NT2/D1 (cell line): ENCODE results near the gene PHF11.
"Not testable (repeated sequence)": the region's sequence is repeated elsewhere in the genome, so short reads cannot be mapped to it uniquely, and the experiment has no call there.

ENCODE experiments used
- DNase-seq: peaks from one replicate; pipeline ENCODE4 v3.0.0-alpha.2; 2011; ENCODE audit warnings: low read depth, low spot score
- H3K27me3 ChIP-seq: 2 replicates; pipeline ENCODE4 v1.6.0; 2011; ENCODE audit warnings: mild to moderate bottlenecking; ENCODE audit not compliant: insufficient read length, insufficient read depth
- H3K36me3 ChIP-seq: 2 replicates; pipeline ENCODE4 v1.6.1; 2011; ENCODE audit warnings: mild to moderate bottlenecking, low read length, mixed read lengths; ENCODE audit not compliant: insufficient read depth, insufficient read length
- H3K4me1 ChIP-seq: 2 replicates; pipeline ENCODE4 v1.5.1; 2011; ENCODE audit not compliant: insufficient read depth, insufficient read length
- H3K4me3 ChIP-seq: 2 replicates; pipeline ENCODE4 v1.5.1; 2011; ENCODE audit warnings: low read depth; ENCODE audit not compliant: insufficient read length
- H3K9ac ChIP-seq: 2 replicates; pipeline ENCODE4 v1.6.0; 2011; ENCODE audit warnings: low read depth; ENCODE audit not compliant: insufficient read length
- H3K9me3 ChIP-seq: 2 replicates; pipeline ENCODE4 v1.5.1; 2011; ENCODE audit warnings: mild to moderate bottlenecking, low read length; ENCODE audit not compliant: insufficient read depth
- SUZ12 ChIP-seq: IDR thresholded peaks from 2 replicates; pipeline ENCODE4 v1.6.1; 2011; ENCODE audit not compliant: insufficient read length, insufficient read depth; ENCODE audit errors: extremely low read depth
- YY1 ChIP-seq: IDR thresholded peaks from 2 replicates; pipeline ENCODE4 v1.6.1; 2011; ENCODE audit not compliant: insufficient read length, insufficient read depth
- ZNF274 ChIP-seq: IDR thresholded peaks from 2 replicates; pipeline ENCODE4 v1.6.1; 2011; ENCODE audit warnings: mild to moderate bottlenecking, low read depth, low read length

PHF11 gene

GRCh38 chr13:49560270-49561061 is 64.7 kb downstream of the PHF11 start:
- no peaks in the 10 kb centered on the region for H3K27me3 ChIP-seq
- TF ChIP-seq YY1 (no peak), SUZ12 (no peak), ZNF274 (no peak)
- no peak overlapping the region for H3K9ac ChIP-seq
- no peak overlapping the region for H3K4me3 ChIP-seq
- no peak for DNase-seq
- H3K36me3 ChIP-seq = no peaks in the 10 kb centered on the region
- H3K9me3 ChIP-seq = no peaks in the 10 kb centered on the region
- no peaks in the 10 kb centered on the region for H3K4me1 ChIP-seq

DNA sequence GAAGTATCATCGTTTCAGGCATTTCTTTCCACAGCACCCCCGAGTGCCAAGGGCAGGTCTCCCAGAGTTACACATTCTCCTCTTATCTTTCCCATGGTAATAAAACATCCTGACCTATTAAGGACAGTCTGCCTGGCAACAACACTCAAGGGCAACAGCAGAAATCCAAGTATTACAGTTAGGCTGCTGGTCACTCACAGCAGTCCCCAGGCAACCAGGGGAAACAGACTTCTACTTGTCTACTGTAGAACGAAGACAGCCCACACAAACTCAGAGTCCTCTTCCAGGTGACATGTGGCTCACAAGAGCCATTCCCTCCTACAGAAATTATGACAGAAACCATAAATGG is 65.3 kb downstream of the PHF11 start:
- no peaks in the 10 kb centered on the region for H3K27me3 ChIP-seq
- TF ChIP-seq ZNF274 = no peak
- no peak for TF ChIP-seq YY1
- no peak for TF ChIP-seq SUZ12
- H3K4me3 ChIP-seq = no peak overlapping the region
- H3K4me1 ChIP-seq = no peaks in the 10 kb centered on the region
- H3K9me3 ChIP-seq = no peaks in the 10 kb centered on the region
- no peak overlapping the region for H3K9ac ChIP-seq
- no peak for DNase-seq
- H3K36me3 ChIP-seq = no peaks in the 10 kb centered on the region

- Histone ChIP-seq H3K4me3 (no peak overlapping the region), H3K9me3 (no peaks in the 10 kb centered on the region), H3K9ac (no peak overlapping the region), H3K36me3 (no peaks in the 10 kb centered on the region), H3K4me1 (no peaks in the 10 kb centered on the region), H3K27me3 (no peaks in the 10 kb centered on the region)
- TF ChIP-seq SUZ12 = no peak
- no peak for TF ChIP-seq YY1
- TF ChIP-seq ZNF274 = no peak
- no peak for DNase-seq
These were observed 67.8 kb downstream of the PHF11 start for GRCh38 chr13:49563516-49563915.

GRCh38 chr13:49565461-49565860 is 69.7 kb downstream of the PHF11 start:
- DNase-seq, H3K27me3 ChIP-seq, H3K36me3 ChIP-seq, H3K4me1 ChIP-seq, H3K4me3 ChIP-seq, H3K9me3 ChIP-seq, H3K9ac ChIP-seq: not testable (repeated sequence)

- TF ChIP-seq YY1 (no peak), SUZ12 (no peak), ZNF274 (no peak)
- DNase-seq = no peak
- Histone ChIP-seq H3K4me3 (no peak overlapping the region), H3K9me3 (no peaks in the 10 kb centered on the region), H3K36me3 (no peaks in the 10 kb centered on the region), H3K4me1 (no peaks in the 10 kb centered on the region), H3K27me3 (no peaks in the 10 kb centered on the region), H3K9ac (no peak overlapping the region)
These were observed 70.7 kb downstream of the PHF11 start for GRCh38 chr13:49566461-49566860.

- no peak for DNase-seq
- Histone ChIP-seq H3K4me3 (no peak overlapping the region), H3K36me3 (no peaks in the 10 kb centered on the region), H3K9ac (no peak overlapping the region), H3K4me1 (no peaks in the 10 kb centered on the region), H3K9me3 (no peaks in the 10 kb centered on the region), H3K27me3 (no peaks in the 10 kb centered on the region)
- TF ChIP-seq ZNF274 (no peak), SUZ12 (no peak), YY1 (no peak)
These were observed 71.7 kb downstream of the PHF11 start for GRCh38 chr13:49567491-49567890.

- Histone ChIP-seq H3K27me3 (no peaks in the 10 kb centered on the region), H3K4me3 (no peak overlapping the region), H3K4me1 (no peaks in the 10 kb centered on the region), H3K9ac (no peak overlapping the region), H3K9me3 (no peaks in the 10 kb centered on the region), H3K36me3 (no peaks in the 10 kb centered on the region)
- TF ChIP-seq ZNF274 (no peak), SUZ12 (no peak), YY1 (no peak)
- no peak for DNase-seq
These were observed 74.4 kb downstream of the PHF11 start for GRCh38 chr13:49569993-49570689.
